GM21367 (cell line): ENCODE data around the gene POPDC2.
A peak's percentile ranks its signal among the peaks of the same experiment; 100 is the strongest.
"Not testable (repeated sequence)": the region's sequence is repeated elsewhere in the genome, so short reads cannot be mapped to it uniquely, and the experiment has no call there.

Experiments used
- ATAC-seq: cut with Tn5 transposase; IDR thresholded peaks from one replicate; pipeline ENCODE4 v1.9.1; 2021; ENCODE audit not compliant: unreplicated experiment

The POPDC2 gene

DNA sequence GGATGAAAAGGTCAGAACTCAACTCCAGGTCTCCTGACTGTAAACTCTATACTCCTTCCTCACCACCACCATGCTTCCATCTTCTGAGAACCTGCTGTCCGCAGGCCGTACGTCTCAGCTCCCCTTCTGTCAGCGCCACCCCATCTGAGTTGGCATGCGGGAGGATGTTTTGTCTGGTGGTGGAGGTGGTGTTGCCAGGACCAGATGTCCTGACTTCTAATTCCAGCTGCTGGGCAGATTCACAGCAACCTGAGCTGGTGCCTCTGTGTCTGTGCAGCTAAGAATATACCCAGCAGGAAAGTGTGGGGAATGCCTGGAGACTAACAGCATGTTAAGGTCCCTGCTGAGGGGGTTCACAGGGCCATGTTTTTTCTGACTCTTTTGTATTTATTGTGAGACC lies 39.5 kb downstream of the POPDC2 start:
- ATAC-seq, result no peak

DNA sequence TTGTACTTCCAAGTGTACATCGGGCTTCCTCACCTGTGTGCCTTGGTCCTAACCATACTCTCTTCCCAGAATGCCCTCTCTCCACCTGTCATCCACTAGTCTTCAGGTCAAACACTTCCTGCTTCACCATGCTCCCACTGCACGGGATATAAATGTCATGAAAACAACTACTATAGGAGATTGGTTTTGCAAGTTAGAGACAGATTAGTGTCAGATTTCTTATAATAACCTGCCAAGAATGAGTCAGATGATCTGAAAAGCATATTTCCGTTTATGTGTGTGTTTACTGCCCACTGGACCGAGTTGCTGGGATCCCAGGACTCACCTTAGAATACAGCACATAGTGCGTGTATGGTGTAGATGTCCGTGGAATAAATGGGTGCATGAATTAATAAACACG lies 41.3 kb downstream of the POPDC2 start:
- no peak for ATAC-seq

- ATAC-seq, result no peak
Measured at GRCh38 chr3:119616056-119616455, 44.3 kb downstream of the POPDC2 start.

DNA sequence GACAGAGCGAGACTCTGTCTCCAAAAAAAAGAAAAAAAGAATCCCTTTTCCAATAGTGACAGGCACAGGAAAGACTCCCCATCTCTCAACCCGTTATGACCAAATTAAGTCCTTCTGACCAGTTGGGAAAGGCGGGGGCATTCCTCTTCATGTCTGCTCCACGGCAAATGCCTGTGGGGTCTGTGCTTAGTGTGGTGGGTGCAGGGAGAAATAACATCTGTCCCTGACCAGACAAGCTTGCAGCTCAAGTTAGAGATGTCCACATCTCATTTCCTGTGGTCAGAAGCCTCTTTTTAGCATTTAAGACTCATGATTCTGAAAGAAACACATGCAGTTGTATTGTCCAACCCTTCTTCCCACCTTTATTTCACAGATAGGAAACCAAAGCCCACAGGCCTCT lies 46.5 kb downstream of the POPDC2 start:
- no peak for ATAC-seq

- no peak for ATAC-seq
Measured at GRCh38 chr3:119613201-119613600, 47.2 kb downstream of the POPDC2 start.

DNA sequence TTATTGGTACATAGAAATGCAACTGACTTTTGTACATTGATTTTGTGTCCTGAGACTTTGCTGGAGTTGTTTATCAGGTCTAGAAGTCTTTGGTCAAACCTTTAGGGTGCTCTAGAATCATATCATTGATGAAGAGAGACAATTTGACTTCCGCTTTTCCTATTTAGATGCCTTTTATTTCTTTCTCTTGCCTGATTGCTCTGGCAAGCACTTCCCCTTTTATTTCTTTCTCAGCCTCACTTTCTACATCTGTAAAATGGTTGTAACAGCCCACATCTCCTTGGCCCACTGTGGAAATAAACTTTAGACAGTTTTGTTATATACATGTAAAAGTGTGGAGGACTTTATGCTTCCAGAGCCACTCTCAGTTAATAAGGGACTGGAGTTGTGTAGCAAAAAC lies 48.7 kb downstream of the POPDC2 start:
- ATAC-seq, result no peak

- ATAC-seq, result no peak
Measured at GRCh38 chr3:119609301-119609700, 51.1 kb downstream of the POPDC2 start.

DNA sequence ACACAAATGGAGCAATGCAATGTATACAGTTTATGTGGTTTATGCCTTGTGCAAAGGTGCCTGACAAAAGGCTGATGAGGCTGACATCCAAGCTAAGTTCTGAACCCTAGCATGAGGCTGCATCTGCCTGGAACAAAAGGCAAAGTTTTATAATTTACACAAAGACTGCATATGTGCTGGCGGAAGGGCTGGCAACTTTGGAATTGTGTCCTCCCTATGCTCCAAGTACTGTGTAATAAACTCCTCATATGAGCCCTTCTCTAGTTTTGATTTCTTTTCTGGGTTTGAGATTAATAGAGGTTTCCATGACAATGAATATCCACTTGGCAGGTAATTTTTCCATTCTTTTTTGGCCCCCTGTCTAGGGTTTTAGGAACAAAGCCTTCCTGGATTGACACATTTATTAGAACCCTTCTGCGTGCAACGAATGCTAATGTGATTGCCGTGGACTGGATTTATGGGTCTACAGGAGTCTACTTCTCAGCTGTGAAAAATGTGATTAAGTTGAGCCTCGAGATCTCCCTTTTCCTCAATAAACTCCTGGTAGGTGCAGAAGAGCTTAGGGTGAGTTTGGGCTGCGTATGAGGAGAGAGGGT lies 51.9 kb downstream of the POPDC2 start:
- ATAC-seq, result no peak

- no peak for ATAC-seq
Measured at GRCh38 chr3:119604878-119605277, 55.5 kb downstream of the POPDC2 start.

- no peak for ATAC-seq
Measured at GRCh38 chr3:119602676-119603075, 57.7 kb downstream of the POPDC2 start.

DNA sequence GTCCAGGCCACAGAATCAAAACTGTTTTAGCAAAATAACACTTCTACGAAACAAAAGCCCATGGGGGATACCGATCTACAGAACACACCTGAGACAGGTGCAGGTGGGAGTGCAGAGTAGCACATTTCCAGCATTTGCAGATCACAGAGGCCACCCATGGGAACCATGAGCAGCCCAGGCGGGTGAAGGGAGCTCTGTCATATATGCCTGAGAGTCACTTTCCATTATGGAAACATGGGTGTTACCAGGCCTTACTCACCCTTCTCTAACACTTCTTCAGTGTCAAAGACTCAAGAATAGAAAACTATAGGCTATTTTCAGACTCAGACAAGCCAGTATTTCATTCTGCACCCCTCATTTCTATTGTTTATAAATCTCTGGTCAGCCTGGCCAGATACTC lies 59.2 kb downstream of the POPDC2 start:
- ATAC-seq, result no peak

- ATAC-seq, result peak; percentile 70
Measured at GRCh38 chr3:119600732-119601131, 59.7 kb downstream of the POPDC2 start.

GRCh38 chr3:119599558-119600174 lies 60.7 kb downstream of the POPDC2 start:
- ATAC-seq, result no peak

GRCh38 chr3:119598410-119599098 lies 61.8 kb downstream of the POPDC2 start:
- peak; percentile 35 for ATAC-seq

- no peak for ATAC-seq
Measured at GRCh38 chr3:119597548-119598288, 62.7 kb downstream of the POPDC2 start, which contains the start of gene PLA1A. PLA1A (plus strand) TSS chr3:119597885; CDS start chr3:119597914, 29 bp downstream.

DNA sequence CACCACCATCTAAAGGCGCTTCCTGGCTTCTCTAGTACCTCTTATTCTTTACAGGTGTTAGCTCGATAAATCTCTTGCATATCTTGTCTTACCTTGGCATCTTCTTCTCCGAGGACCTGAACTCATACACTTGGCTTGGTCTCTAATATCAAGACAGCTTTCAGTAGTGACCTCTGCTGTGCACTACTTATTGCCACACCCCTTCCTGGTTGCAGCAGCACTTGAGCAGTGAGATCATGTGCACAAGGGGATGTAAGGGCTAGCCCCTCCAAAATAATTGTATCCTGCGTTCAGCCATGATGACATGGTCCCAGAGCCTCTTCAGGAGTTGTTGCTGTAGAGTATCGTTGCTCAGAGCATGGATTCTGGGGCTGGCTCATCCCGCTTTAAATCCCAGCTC lies 64.0 kb downstream of the POPDC2 start:
- no peak for ATAC-seq

DNA sequence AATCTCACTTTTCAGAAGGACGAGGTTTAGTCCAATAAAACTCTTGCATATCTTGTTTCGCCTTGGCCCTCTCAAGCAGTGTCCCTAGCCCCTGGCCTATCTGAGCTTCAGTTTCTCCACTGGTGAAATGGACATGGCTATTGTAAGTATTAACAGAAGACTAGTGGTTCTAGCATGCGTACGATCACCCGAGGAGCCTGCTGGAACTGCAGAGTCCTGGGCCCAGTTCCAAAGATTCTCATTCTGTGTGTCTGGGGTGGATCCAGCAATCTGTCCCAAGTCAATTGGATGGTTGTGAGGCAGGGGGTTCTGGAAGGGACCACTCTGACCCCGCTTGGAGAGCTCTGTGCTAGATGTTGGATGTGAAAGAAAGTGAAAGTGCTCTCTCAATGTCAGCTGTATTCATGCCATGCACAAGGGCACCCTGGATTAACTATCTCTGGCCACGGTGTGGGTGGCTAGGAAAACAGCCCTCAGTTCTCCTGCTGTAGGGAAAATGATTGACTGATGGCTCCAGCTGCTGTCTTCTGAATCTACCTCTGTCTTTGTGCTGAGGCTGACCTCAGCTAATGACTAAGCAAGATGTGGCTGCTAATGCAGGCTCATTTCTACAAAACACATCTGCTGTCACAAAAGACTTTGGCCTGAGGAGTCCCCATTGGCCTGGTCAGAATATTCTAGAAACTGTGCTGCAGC lies 64.6 kb downstream of the POPDC2 start:
- ATAC-seq, result no peak

- ATAC-seq, result not testable (repeated sequence)
Measured at GRCh38 chr3:119594929-119595328, 65.5 kb downstream of the POPDC2 start.

DNA sequence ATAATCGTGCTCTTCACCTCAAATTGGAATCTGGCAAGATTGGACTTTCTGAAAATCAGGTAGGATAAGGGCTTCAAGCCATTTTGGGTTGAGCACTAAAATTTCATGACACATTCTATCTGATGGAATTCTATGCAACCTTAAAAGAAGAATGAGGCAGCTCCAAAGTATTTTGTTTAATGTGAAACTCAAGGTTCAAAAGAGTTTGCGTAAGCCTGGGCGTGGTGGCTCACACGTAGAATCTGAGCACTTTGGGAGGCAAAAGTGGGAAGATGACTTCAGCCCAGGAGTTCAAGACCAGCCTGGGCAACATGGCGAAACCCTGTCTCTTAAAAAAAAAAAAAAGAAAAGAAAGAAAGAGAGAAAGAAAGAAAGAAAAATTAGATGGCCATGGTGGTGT lies 66.3 kb downstream of the POPDC2 start:
- no peak for ATAC-seq

- no peak for ATAC-seq
Measured at GRCh38 chr3:119592861-119593260, 67.5 kb downstream of the POPDC2 start.
